HG03520 (cell line): Measurements from ENCODE around the gene ITGBL1.
A peak's percentile ranks its signal among the peaks of the same experiment; 100 is the strongest.

Experiments used
- ATAC-seq: cut with Tn5 transposase; IDR thresholded peaks from one replicate; pipeline ENCODE4 v1.9.1; 2021; ENCODE audit warnings: mild to moderate bottlenecking, moderate library complexity; ENCODE audit not compliant: unreplicated experiment

The ITGBL1 gene

DNA sequence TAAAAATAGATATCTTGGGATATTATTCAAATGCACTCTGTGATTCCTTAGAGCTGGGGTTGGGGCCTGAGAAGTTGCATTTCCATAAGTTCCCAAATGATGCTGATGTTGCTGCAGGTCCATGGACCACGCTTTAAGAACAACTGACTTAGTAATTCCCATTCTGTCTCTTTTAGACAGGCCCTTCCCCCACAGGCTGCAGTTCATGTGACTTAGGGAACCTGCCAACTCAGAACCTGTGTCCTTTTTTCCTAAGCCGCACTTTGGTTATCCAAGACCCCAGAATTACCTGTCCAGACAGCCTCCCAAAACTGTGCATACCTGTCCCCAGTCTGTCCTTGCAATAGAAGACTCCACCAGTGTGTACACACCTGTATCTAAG lies 1.7 kb upstream of the ITGBL1 start:
- ATAC-seq, result no peak

DNA sequence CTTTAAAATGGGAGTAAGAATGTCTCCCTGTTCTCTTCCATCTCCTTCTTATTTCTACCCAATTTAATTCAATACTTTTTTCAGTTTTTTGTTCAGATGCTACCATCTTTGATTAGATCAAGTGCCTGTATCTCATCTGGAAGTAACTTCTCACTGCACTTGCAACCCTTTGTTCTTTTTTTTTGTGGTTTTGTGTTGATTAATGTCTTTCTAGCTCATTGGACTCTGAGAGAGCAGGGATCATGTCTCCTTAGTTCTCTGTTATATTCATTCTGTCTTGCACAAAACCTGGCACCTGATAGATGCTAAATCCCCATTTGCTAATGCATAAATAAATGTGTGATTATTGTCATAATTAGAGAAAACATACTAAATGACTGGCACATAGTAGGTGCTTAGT lies 834 bp upstream of the ITGBL1 start:
- ATAC-seq, result no peak

DNA sequence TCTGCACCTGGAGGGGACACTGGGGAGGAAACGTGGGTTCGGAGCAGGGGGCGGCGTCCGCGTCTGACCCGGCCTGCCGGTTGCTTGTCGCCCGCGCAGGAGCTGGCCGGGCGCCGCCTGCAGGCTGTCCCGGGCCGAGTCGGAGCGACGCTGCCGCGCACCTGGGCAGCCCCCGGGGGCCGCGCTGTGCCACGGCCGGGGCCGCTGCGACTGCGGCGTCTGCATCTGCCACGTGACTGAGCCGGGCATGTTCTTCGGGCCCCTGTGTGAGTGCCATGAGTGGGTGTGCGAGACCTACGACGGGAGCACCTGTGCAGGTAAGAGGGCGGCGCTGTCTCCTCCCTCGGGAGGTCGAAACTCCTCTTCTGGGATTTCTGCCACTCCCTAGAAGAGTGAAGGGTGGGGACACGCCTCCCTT lies 1.3 kb downstream of the ITGBL1 start:
- peak; percentile 32 for ATAC-seq

DNA sequence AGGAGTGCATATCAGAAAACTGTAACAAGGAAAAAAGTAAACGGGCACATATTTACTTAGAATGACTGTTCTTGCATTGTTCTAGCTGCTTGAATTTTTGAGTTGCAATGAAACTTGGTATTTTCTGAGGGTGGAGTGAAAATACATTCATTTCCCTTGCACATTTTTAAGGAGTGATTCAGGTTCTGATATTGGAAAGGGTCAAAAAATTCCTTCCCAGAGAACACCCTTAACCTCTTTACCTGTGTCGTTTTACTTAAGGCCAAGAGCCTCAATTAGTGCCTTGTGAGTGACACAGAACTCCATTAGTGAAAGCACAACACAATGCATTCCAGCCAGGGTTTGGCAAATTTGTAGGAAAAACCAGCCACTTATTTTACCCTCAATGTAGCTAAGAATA lies 2.3 kb downstream of the ITGBL1 start:
- ATAC-seq, result no peak

DNA sequence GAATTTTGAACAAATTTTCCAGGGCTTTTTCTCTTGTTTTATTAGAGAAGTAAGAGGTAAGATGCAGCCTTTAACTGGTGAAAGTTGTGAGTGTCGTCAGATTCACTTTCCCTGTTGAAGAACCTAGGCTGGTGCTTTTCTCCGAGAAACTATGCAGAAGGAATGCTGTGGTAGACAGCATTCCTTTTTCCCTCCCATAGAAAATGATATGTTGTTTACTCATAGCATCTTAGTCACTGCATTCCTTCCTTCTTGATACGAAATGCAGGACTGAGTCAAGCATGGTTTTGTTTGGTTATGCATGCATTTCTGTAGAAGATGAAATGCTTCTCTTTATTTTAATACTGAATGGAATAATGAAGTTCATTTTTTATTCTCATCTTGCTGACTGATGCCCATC lies 3.4 kb downstream of the ITGBL1 start:
- no peak for ATAC-seq

DNA sequence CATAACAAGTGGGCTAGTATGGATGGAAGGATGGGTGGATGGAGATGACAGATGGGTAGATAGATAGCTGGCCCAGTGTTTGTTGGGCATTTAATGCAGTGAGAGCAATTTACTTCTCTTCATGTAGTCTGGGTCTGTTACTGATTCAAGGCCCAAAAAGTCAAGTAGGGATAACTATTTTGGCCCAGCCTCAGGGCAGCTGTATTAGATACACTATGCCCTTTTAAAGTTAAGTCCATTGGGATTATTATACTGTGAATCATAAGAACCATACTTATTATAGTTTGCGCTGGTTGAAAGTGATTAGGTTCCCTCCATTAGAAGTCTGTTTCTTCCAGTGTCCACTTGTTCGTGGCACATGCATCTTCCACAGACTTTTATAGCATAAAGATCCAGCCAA lies 4.7 kb downstream of the ITGBL1 start:
- ATAC-seq, result no peak

DNA sequence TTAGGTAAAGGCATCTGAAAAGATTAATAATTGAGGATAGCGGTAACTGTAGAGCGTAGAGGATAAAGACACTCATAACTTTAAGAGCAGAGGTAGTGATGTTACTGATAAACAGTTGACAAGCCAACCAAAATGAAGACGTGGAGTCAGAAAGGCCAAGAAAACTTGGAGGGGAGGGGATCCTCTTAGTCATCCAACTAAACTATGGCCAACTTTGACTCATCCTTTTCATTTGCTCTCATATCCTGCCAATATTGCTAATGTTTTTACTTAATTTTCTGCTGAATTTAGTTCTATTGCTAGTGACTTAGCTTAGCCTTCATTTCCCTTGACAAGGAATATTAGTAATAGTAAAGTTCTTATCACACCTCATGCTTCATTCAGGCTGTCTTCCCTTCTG lies 13.4 kb downstream of the ITGBL1 start:
- no peak for ATAC-seq

DNA sequence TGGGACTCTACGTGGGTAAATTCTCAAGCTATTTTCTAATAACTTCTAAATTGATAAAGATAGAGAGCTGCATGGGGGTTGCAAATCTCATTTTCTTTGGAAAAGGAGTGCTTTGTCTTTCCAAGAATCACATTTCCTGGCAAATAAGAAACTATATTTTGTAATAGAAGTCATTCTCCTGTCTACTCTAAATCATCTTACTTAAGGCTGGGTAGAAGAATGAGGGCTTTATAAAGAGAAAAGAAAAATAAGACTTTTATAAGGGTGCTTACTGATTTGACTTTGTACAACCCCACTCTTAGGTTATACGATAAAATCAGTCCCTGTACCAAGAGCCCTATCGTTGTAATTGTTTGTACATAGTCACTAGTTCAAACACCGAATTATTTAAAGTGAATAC lies 14.9 kb downstream of the ITGBL1 start:
- ATAC-seq, result no peak

DNA sequence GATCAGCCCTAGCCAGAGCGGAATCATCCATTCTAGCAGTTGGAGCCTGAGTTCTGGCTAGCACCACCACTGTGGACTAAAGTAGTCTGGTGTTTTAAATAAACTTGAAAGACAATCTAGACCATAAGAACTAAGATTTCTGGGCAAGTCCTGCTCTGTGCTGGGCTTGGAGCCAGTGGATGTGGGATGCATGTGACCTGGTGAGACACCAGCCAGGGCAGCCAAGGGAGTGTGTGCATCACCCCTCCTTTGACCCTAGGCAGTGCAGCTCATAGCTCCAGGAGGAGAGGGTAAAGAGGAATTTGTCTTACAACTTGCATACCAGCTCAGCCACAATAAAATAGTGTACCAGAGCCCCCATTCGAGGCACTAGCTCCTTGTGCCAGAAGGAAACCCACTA lies 21.0 kb downstream of the ITGBL1 start:
- ATAC-seq, result no peak

DNA sequence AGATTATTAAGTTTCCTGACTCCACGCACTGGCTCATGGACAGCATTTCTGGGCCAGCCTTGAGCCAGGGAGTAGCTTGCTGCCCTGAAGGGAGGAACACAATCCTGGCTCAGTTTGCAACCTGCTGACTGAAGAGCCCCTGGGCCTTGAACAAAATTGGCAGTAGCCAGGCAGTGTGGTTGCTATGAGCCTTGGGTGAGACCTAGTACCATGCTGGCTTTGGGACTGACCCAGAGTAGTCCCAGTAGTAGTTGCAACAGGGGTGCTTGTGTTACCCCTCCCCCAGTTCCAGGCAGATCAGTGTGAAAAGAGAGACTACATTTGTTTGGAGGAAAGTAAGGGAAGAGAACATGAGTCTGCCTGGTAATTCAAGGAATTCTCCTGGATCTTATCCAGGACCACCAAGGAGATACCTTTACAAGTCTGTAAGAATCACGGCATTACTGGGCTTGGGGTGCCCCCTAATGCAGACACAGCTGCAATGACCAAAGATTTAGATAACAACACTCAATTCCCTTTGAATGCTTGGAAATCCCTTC lies 22.0 kb downstream of the ITGBL1 start:
- ATAC-seq, result no peak

DNA sequence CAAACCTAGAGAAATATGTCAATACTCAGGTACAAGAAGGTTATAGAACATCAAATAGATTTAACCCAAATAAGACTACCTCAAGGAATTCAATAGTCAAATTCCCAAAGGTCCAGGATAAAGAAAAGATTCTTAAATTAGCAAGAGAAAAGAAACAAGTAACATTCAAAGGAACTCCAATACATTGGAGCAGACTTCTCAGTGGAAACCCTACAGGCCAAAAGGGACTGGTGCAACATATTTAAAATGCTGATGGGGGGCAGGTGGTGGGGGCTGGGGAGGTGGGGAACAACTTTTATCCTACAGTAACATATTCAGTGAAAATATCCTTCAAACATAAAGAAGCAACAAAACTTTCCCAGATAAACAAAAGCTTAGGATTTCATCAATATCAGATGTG lies 23.1 kb downstream of the ITGBL1 start:
- no peak for ATAC-seq

DNA sequence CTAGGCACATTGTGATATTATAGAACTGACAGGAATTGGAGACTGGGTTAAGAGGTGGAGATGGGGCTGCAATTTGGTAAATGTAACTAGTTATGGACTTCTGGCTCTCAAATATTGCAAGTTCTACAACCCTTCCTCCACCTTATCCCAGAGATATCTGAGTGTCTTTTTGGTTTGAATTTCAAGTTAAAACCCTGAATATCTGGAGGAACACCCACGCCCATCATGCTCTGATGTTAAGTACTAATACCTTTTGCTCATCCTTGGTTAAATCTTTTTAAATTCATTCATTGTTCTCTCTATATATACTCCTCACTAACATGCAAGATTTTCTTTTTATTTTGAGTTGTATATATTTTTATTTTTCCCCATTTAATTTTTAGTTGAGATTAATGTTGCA lies 28.9 kb downstream of the ITGBL1 start:
- ATAC-seq, result no peak

DNA sequence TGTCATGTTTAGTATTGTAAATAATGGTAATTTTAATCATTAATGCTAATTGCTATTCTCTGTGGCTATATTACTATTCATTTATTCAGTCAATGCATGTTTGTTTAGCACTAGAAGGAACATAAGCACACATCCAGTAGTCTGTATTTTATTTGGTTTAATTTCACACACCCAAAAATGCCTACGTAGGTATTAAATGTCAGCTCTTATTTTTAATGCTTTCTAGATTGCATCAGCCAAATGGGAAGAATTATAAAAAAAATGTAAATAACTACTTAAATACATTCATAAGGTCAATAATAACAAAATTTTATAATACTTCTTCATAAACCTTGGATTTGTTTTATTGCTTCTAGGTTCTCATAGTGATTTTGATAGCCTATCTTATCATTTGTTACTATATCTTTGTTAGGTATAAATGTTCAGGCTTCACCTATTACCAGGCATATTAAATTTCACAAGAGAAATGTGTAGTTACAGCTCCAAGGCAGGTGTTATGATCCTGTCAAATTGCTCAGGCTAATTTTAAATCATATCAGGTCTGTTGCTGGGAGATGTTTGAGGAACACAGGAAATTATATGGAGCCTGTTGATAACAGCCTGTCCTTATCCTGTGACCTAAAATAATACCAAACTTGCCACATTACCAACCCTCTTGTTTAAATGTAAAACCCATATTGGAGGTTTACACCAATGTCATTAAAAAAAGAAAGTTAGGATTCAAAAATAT lies 34.4 kb downstream of the ITGBL1 start:
- no peak for ATAC-seq

DNA sequence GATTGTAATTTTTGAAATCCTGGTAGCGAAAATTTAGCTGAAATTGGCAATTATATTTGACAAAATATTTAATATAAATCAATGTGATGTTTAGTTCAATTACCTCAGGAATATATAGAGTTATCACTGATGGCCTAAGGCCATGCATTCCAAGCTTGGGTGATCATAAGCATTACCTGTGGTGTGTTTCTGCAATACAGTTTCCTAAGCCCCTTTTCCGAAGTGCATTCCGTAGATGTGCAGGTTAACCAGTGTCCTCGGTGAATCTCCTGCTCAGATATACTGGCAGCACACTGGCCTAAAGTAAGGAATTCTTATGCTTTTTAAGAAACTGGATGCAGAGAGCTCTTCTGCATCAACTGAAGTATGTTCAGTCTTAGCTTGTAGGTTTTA lies 35.0 kb downstream of the ITGBL1 start:
- ATAC-seq, result no peak

DNA sequence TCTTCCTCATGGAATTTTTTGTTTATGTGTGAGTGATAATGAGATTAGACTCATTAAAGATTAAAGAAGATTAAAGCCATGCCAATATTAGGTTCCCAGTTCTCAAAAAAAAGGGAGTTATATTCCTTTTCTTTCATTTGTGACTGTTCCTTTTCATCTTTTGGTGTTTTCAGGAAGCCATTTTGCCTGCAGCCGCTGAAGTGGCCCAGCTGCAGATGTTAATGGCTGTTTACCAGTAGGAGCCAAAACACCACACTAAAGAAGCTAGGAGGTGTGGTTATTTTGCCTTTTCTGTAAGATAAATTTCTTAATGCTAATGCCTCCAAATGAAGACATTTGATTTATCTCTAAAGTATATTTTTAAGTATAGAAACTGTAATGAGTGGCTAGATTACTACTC lies 36.3 kb downstream of the ITGBL1 start:
- ATAC-seq, result no peak

DNA sequence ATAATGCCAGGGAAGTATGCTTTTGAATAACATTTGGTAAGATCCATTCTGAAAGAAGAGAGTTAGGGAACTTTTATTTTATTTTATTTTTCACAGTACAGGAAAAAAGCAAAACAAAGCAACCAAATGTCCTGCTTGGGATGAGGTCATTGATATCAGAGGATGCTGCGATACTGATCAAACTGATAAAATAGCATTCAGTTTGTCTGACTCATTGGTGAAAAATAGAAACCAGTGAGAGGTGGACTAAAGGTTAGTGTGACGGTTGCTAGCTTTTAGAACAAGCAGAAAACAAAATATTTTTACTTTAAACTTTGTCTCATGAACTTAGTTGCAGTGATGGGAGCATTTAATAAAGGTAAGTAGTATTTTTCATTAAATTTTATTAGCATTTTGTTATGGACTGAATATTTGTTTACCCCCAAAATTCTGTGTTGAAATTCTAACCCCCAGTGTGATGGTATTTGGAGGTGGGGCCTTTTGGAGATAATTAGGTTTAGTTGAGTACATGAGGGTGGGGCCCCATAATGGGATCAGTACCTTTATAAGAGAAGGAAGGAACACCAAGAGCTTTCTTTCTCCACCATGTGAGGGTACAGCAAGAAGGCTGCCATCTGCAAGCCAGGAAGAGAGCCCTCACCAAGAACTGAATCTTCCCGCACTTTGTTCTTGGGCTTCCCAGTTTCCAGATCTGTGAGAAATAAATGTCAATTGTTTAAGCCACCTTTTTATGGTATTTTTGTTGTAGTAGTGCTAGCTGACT lies 37.3 kb downstream of the ITGBL1 start:
- no peak for ATAC-seq

DNA sequence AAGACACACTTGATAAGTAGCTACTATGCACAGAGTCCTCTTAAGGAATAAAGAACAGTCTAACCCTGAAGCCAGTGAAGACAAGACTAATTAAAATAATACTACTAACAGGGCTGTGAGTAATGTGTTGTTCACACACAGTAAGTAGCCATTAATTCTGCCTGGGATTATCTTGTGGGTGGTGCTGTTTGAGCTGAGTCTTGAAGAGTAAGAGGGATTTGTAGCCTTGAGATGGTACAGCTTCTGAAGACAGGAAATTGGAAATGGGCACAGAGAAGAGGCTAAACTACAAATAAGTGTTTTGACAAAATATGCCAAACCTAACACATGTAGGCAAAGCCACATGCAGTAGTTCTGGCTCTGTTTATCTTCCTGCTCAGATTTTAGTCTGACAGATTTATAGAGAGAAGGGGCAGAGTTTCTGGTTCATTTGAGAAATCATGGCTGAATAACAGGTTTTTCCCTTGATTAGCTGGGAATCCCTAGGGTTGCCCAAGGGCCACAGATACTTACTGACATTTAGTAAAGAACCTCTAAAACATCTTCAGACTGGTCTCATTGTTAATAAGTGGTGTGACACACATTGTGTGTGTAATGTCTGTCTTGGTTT lies 38.0 kb downstream of the ITGBL1 start:
- ATAC-seq, result no peak

DNA sequence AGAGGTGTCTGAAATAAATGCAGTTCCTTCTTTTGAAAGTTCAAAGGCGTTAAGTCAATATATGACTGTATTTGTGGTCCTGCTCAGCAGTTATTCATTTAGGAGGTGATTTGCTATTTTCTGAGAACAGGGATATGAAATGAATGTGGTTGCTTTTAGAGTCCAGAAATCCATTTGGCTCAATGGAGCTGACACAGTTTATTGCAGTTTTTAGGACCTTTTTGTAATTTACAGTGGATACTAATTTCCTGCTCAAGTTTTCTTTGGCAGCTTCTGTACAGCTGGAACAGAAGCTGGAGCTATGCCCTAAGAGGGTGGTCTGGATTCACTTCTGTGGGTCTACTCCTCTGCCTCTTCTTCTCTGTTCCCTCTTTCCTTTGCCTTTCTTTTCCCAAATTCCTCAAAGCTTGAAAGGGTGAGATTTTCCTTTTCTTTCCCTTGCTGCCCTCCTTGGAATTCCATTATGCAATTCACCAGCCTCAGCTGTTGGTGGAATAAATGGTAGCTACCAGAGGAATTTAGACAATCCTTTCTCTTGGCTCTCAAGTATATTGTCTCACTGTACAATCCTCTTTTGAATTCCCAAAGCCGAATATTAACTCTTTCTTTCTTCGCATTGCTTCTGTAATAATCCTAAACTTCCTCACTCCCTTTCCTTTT lies 39.9 kb downstream of the ITGBL1 start:
- ATAC-seq, result no peak

DNA sequence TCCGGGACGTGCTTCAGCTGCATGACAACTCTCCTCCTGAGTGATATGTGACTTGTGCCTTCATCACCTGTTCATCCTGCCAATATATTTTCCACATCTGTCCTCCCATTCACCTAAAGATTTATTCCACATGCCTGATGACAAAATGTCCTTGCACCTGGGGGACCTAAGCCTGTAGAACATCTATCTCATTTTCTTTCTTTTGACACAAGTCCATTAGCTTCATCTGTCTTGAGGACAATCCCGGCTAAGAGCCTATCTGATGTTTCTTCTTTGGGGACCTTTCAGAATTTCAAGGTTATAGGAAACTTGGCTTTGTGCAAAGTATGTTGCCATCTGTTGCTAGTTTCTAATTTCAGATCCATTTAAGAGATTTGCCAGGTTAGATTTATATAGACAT lies 41.1 kb downstream of the ITGBL1 start:
- ATAC-seq, result no peak

DNA sequence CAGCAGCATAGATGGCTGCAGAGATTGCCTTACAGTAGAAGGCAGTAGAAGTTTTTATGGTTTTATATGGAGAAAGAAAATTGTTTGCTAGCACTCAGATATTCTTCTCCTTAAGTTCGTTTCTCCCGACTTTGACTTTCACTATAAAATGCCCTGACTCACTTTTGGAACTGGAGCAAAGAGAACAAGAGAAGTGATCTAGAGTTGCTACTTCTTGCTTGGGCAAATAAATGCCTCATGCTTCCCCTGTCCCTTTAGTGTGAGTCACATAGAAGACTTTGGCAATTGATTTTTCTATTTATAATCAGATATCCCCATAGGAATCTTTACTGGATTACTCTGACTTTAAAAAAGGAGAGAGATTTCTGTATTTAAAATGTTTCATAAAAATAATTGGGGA lies 46.9 kb downstream of the ITGBL1 start:
- no peak for ATAC-seq

DNA sequence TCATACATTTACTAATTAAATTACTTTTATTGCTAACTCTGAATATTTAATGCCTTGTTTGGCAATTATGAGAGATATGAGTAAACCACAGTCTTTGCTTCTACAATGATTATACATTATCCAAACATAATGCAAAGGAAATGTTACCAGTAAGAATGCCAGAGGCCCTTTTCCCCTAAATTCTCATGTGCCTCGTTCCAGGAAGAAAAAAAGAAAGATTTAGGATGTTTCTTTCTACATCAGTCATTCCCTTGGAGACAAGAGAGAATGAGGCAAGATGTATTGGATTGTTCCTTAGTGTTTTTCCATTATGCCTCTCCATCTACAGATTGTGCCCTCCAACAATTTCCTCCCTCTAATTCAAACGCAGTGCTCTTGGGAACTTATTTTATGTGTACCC lies 50.1 kb downstream of the ITGBL1 start:
- ATAC-seq, result no peak

DNA sequence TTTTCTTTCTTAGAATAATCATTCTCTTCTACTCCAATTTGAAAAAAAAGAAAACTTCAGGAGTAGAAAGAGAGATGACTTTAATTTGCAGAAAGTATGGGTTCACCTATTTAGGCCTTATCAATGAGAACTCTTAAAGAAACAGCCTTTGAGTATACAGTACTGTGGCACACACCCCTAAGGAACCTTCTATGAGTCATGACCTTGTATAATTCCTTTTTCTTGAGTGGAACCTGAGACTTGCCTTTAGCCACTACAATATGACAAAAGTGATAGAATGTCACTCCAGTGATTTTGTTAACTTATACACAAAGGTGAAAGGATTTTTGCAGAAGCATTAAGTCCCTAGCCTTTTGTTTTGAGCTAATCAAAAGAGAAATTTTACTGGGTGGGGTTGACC lies 58.7 kb downstream of the ITGBL1 start:
- no peak for ATAC-seq
